Adrenal gland (tissue), 12 donors: ENCODE results near the gene ZNF74. TPM values are rescaled to one million over a fixed set of nuclear protein-coding genes. Genes with fewer than 3 reads are reported as not detected.

Experiments
- DNase-seq, 7 donors: peaks; one replicate each; pipeline ENCODE4 v3.0.0-alpha.2; 2019 to 2020
- H3K27ac ChIP-seq, 5 donors: fragments of 200-600 bp; sonication (generic) in 4 of 5; 1 replicate in 3 of 5; 2 replicates in 2 of 5; pipeline versions ENCODE4 v1.5.1 to v1.8.0; 2016 to 2020; ENCODE audit warnings: mild to moderate bottlenecking in 1 of 5
- H3K27me3 ChIP-seq: fragments of 200-600 bp; 2 replicates; pipeline ENCODE4 v1.8.0; 2021
- H3K36me3 ChIP-seq, 2 donors: fragments of 200-600 bp; replicated peaks in 1 of 2; 1 replicate in 1 of 2; 2 replicates in 1 of 2; pipeline versions ENCODE4 v1.5.1 to v1.8.0; 2018 to 2022
- H3K4me1 ChIP-seq, 2 donors: fragments of 200-600 bp; replicated peaks in 1 of 2; 1 replicate in 1 of 2; 2 replicates in 1 of 2; pipeline versions ENCODE4 v1.5.1 to v1.8.0; 2018 to 2021
- H3K4me3 ChIP-seq, 4 donors: fragments of 200-600 bp; sonication (generic) in 3 of 4; one replicate each; pipeline ENCODE4 v1.5.1; 2016 to 2018
- H3K9me3 ChIP-seq, 3 donors: fragments of 200-600 bp; sonication (generic) in 1 of 3; replicated peaks in 1 of 3; 1 replicate in 2 of 3; 2 replicates in 1 of 3; pipeline versions ENCODE4 v1.5.1 to v1.8.0; 2016 to 2021
- POLR2A ChIP-seq, 2 donors: fragments of 450-650 bp; IDR thresholded peaks; one replicate each; pipeline ENCODE4 v1.6.1; 2017; ENCODE audit warnings: antibody characterized with exemption in 2 of 2, mild to moderate bottlenecking in 2 of 2, moderate library complexity in 1 of 2
- WGBS, 4 donors: extraction: QIAGEN DNeasy Blood & Tissue Kit in 2 of 4; methylation state at CpG; one replicate each; pipeline versions ENCODE4 v1.1.5 to v1.1.7; 2013 to 2017; 5-methylcytosine and 5-hydroxymethylcytosine counted together
- intact Hi-C, 2 donors: fragments of 100-400 bp; cut with DNase I; formaldehyde crosslinking; loops; one replicate each; pipeline versions ENCODE4 v1.14.1 to v1.15.0; 2022 to 2023
- polyA plus RNA-seq, 3 donors: library from polyadenylated mRNA; stranded (reverse); fragments of 200-250 nt in 2 of 3; fragments of 350-450 nt in 1 of 3; fragmentation: Illumina TruSeq in 1 of 3; extraction: RNeasy Lipid Tissue Mini Kit (QIAGEN cat#74804) in 1 of 3; gene quantifications; one replicate each; pipeline ENCODE4 v1.2.3, GENCODE V29; 2013 to 2014
- total RNA-seq, 9 donors: library from RNA; depleted of rRNA in 4 of 9; stranded (reverse); fragments of >200 nt in 4 of 9; fragments of 120-200 nt in 1 of 9; fragmentation: NEBNext Ultra II Directional in 1 of 9; extraction: Animal tissue kit (Norgen Biotek cat#: 25700) in 1 of 9; gene quantifications; one replicate each; pipeline versions ENCODE4 v1.1.0 to v1.2.4, GENCODE V29; 2013 to 2023
- TF ChIP-seq, protein P1 (sequence below), 6 experiments: fragments of 450-650 bp in 4 of 6; fragments of 200-600 bp in 2 of 6; sonication (generic) in 1 of 6; IDR thresholded peaks; 1 replicate in 5 of 6; 2 replicates in 1 of 6; pipeline versions ENCODE4 v1.5.1 to v1.8.0; 2016 to 2021; ENCODE audit warnings: antibody characterized with exemption in 6 of 6, mild to moderate bottlenecking in 2 of 6, moderate library complexity in 1 of 6
- donor health status: healthy with polysubstance abuse.
- donor health status: Bipolar disorder and iron deficiency.
- donor health status: DM: yes; HTN: yes; CAD: no.
- donor health status: DM: no; HTN: no; CAD: no.
- donor health status: DM: no; HTN: no; CAD: no.
- donor health status: DM: yes; HTN: yes; CAD: no.

ZNF74 gene
- total and polyA plus RNA-seq, 12 donors: 4.4 to 28.9 (median 9.5) TPM

- H3K4me1 ChIP-seq: peaks cover 5 to 18% of the 10 kb centered on the region in 2 donors
- peak overlapping the region in 3 of 5 donors; percentile 40 to 93 (median 47) for H3K27ac ChIP-seq
- peaks cover 33% of the 10 kb centered on the region for H3K27me3 ChIP-seq
- H3K9me3 ChIP-seq: no peaks in the 10 kb centered on the region
- intact Hi-C loops: loop anchor here in 1 of 2 donors (10.0 kb wide), 1 partner anchor 48 kb away; no protein-coding TSS in a partner anchor
- no peaks in the 10 kb centered on the region for H3K36me3 ChIP-seq
- TF ChIP-seq, protein P1, sequence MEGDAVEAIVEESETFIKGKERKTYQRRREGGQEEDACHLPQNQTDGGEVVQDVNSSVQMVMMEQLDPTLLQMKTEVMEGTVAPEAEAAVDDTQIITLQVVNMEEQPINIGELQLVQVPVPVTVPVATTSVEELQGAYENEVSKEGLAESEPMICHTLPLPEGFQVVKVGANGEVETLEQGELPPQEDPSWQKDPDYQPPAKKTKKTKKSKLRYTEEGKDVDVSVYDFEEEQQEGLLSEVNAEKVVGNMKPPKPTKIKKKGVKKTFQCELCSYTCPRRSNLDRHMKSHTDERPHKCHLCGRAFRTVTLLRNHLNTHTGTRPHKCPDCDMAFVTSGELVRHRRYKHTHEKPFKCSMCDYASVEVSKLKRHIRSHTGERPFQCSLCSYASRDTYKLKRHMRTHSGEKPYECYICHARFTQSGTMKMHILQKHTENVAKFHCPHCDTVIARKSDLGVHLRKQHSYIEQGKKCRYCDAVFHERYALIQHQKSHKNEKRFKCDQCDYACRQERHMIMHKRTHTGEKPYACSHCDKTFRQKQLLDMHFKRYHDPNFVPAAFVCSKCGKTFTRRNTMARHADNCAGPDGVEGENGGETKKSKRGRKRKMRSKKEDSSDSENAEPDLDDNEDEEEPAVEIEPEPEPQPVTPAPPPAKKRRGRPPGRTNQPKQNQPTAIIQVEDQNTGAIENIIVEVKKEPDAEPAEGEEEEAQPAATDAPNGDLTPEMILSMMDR (IDR thresholded peaks at IDR 0.05): no peak
- no peak for TF ChIP-seq POLR2A (IDR thresholded peaks at IDR 0.05)
- 2 to 3% (median 3%) methylated on average over 37 to 61 of the region's 61 CpGs for WGBS, 4 donors
- peak overlapping the region in 2 of 4 donors; percentile 16 to 60 for H3K4me3 ChIP-seq
- DNase-seq: no peak
These were observed 43.0 kb downstream of the ZNF74 start for GRCh38 chr22:20436768-20437612.

DNA sequence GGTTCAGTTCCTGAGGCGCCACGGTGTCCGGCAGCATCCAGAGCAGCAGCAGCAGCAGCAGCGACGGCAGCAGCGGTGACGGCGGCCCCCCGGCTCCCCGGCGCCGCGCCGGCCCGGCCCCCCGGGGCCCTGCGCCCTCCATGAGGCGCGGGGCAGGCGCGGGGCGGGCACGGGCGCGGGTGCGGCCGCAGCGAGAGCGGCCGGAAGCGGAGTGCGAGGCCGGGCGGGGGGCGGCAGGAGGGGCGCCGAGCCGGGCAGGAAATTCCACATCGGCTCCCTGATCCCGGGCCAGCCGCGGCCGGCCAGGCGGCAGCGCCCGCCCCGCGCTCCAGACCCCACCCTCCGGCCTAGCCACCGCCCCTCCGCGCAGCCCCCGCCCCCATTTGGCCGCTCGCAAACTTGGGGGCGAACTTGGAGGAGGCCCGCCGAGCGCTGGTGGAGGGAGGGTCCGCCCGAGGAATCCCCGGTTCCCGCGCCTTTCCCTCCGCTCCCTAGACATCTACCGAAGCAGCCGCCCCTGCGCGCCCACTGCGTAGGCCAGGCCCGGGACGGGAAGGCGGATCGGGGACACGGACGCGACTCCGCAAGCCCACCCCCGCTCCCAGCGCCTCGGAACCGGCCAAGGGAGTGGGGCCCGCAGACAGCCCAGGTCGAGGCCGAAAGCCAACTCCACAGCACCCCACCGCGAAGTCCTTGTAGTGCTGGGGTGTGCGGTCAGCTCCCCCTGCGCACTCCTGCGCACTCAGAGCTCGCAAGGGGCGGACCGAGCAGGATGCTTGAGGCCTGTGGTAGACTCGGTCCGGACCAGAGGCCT is 43.9 kb downstream of the ZNF74 start, which contains the start of gene SCARF2:
Gene SCARF2, minus strand, starts transcription at position 213 of the 814 bp plus-strand sequence. Its CDS starts 71 bp downstream, at position 142.
- H3K27ac ChIP-seq: peak within 1 kb of the TSS in 4 of 5 donors; percentile 7 to 93 (median 47)
- TF ChIP-seq, protein P1 (IDR thresholded peaks at IDR 0.05): no peak
- TF ChIP-seq POLR2A (IDR thresholded peaks at IDR 0.05): peak in 1 of 2 donors; percentile 10
- no peaks in the 10 kb centered on the region for H3K9me3 ChIP-seq
- DNase-seq: no peak
- H3K4me1 ChIP-seq: peaks cover 5 to 18% of the 10 kb centered on the region in 2 donors
- no peaks in the 10 kb centered on the region for H3K36me3 ChIP-seq
- 4 to 32% (median 15%) methylated on average over 8 to 86 of the region's 95 CpGs for WGBS, 4 donors
- peaks cover 26% of the 10 kb centered on the region for H3K27me3 ChIP-seq
- intact Hi-C loops: loop anchor here in 1 of 2 donors (10.0 kb wide), 1 partner anchor 47 kb away; no protein-coding TSS in a partner anchor
- peak within 1 kb of the TSS in 2 of 4 donors; percentile 16 to 60 for H3K4me3 ChIP-seq

GRCh38 chr22:20438427-20438677 is 44.4 kb downstream of the ZNF74 start:
- Histone ChIP-seq H3K9me3 (no peaks in the 10 kb centered on the region), H3K4me1 (peaks cover 5 to 18% of the 10 kb centered on the region in 2 donors), H3K36me3 (no peaks in the 10 kb centered on the region), H3K27ac (peak overlapping the region in 2 of 5 donors; percentile 54 to 93), H3K27me3 (peaks cover 26% of the 10 kb centered on the region), H3K4me3 (peak overlapping the region in 1 of 4 donors; percentile 60)
- TF ChIP-seq POLR2A (IDR thresholded peaks at IDR 0.05): no peak
- TF ChIP-seq, protein P1 (IDR thresholded peaks at IDR 0.05): no peak
- DNase-seq: no peak
- WGBS, 4 donors: 32 to 47% (median 44%) methylated on average over 6 of the region's 6 CpGs
- intact Hi-C loops: loop anchor here in 1 of 2 donors (10.0 kb wide), 1 partner anchor 46 kb away; no protein-coding TSS in a partner anchor
